Stimulated activated CD4-positive, alpha-beta T cell treated with anti-CD3 and anti-CD28 coated beads, TNF-alpha, amount 100 ng/mL, for 24 hours (primary cell): Measurements from ENCODE around the gene CIB1.

Source experiments
- DNase-seq, 3 experiments: peaks; one replicate each; pipeline ENCODE4 v3.0.0-alpha.2; 2020; ENCODE audit warnings: low read depth in 3 of 3

The CIB1 gene

GRCh38 chr15:90214553-90215196, 19.1 kb downstream of the CIB1 start:
- DNase-seq = no peak

GRCh38 chr15:90213818-90214204, 19.9 kb downstream of the CIB1 start:
- no peak for DNase-seq

DNA sequence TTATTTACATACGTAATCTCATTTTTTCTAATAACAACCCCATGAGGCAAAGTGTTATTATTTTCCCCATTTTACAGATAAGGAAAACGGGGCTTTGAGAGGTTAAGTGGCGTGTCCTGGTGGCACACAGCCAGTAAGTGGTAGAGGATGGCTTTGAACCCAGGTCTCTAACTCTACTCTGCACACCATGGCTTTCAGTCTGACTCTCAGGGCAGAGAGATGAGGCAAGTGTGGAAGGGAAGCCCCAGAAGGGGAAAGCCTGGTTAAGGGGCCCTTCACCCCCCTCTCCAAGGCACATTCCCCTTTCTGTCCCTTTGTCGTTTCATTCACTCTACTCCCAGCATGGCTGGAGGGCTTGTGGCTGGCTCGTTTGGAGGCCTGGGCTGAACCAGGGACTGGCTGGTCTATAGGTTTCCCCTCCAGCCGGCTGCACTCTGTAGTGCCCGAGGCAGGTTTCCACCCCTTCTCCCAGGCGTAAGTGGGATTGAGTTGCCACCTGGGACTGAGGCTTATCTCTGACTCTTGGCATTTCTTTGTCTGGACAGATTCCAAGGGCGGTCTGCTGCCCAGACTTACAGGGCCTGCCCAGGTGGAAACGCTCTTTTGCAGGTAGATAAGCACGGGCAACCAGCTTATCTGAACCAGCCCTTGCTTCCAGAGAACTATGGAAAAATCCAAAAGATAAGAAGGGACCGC, 20.5 kb downstream of the CIB1 start:
- DNase-seq = no peak

GRCh38 chr15:90212221-90213098, 21.3 kb downstream of the CIB1 start:
- DNase-seq = no peak

DNA sequence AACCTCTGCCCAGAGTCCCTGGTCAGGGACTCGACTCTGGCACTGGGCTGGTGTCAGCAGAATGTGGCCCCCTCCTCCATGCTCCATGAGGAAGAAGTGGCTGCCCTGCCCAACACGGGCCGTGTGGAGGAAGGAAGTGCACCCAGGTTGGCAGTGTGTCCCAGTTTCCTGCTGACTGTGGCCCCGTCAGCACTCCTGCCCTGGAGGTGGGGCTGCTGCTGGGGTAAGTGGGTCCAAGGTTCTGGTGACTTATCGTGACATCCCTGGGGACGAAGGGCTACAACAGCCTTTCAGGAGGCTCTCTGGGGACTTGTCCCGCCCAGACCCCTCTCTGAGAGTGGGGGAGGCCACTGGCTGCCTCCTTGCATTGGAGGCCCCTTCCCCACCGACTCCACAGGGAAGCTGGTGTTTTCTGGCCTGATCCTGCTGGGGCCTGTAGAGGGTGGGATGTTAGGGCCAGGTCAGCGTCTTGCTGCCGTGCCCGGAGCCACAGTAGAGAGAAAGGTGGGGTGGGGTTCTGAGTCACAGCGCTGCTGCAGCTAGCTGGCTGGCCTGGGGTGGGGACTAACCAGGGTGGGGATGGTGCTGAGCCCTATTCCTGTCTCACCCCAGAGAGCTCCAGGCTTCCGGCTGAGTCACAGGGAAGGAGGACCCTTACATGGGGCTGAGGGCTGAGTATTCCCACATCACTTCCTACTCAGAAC, 22.1 kb downstream of the CIB1 start:
- no peak for DNase-seq

DNA sequence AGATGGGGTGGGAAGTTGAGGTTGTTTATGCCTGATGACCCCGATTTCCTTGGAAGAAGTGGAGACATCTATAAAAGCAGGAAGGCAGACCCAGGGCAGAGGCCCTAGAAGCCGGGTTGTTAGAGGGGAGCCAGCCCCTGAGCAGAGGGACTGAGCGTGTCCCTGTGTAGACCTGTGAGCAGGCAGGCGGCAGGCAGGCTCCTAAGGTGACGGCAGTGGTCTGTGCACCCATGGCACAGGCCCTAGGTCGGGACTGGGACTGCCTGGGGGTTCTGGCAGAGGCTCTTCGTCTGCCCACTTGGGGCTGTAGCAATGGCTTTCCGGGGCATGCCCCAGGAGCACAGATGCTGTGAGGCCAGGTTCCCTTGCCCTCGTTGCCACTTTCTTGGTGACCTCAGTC, 22.7 kb downstream of the CIB1 start:
- no peak for DNase-seq

DNA sequence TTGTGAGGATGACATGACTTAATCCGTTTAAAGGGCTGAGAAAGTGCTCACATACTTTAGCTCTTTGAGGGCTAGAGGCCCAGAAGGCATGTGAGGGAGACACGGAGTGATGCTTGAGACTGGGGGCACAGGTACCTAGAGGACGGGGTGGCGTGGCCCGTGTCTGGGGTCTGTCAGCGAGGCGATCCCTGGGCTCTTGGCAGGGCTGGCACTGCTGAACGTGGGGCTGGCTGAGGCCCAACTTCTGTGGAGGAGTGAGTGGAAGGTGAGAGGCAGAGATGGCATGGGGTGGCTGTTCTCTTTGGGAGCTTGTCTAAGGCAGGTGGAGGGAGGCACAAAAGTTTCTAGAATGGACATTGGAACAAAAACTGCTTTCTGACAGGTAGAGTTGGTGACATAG, 23.1 kb downstream of the CIB1 start:
- DNase-seq = no peak

DNA sequence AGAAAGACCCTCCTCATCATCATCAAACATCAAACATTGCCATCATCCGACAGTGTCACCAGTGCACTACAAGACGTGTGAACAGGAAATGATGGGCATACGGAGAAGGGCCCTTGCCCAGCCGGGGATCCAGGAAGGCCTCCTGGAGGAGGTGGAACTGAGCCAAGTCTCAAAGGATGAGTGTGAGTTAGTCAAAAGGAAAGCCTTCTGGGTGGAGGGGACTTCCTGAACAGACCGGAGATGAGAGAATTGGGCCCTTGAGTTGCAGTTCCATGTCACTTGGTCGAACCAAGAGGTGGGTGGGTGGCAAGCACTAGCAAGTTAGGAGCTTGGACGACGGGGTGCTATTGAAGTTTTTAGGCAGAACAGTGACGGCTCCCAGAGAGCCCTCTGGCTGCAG, 24.1 kb downstream of the CIB1 start:
- no peak for DNase-seq

GRCh38 chr15:90208356-90208755, 25.4 kb downstream of the CIB1 start:
- no peak for DNase-seq

DNA sequence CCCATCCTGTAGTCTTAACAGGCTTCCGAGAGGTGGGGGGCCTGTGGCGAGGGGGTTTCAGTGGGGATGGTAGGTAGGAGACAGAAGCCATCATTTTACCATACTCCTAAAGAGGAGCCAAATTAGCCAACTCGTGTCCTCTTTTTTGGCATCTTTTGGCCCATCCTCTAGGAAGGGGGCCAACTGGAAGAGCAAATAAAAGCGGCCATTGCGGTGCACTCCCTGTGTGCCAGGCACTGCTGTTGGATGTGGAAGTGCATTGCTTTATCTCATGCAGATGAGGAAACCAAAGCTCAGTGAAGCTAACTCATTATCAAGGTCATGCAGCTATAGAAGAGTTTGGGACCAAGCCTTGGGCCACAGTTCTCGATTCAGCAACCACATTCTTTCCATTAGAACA, 26.5 kb downstream of the CIB1 start:
- no peak for DNase-seq

- no peak for DNase-seq
These were observed 27.9 kb downstream of the CIB1 start for GRCh38 chr15:90205886-90206285.

DNA sequence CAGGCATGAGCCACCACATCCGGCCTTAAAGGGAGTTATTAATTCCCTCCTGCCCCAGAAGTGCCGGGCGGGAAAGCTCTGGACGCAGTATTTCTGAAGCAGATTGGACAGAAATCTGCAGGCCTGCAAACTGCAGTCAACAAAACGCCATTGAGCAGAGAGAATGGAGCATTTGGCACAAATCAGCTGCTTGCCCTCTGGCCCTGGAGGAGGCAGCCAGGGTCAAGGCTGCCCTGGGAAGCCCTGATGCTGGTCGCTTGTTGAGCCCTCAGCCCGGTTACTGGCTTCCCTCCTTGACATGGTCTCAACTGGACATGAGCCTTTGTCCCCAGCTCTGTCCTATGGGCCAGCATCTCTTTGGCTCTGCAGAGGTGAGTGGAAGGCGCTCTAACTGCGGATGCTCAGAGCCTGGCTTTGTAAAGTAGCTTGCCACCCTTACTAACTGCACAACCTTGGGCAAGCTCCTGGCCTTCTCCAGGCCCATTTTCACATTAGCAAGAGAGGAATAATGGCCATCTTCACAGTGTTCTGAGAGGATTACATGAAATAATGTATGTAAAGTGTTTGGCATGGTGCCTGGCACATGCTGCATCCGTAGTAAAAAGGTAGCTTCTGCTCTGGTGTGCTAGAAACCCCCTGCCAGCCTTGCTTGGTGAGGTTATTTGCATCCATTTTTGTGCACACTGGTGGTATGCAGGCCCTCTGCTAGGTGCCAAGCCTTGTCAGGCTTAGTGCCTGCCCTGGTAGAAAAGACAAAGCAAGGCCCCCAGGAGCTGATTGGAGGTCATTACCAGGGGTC, 28.5 kb downstream of the CIB1 start:
- DNase-seq = no peak

DNA sequence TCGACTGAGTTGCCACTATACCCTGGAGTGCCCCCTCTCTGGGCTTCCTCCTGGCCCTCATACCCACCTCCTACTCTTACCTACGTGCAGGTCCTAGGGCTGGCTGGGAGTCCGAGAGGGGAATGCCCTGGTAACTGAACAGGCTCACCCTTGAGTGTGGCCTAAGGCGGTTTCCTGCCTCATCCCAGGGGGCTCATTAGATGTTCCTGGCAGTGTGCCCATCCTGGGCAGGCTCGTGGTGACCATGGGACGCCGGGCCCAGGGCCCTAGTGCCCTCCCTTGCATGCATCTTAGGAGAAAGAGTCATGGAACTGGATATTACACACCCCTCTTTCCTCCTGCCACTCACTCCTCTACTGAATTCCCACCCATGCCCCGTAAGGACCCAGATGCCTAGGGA, 29.8 kb downstream of the CIB1 start:
- no peak for DNase-seq

- DNase-seq = no peak
These were observed 30.3 kb downstream of the CIB1 start for GRCh38 chr15:90203473-90203872.

- DNase-seq = no peak
These were observed 30.8 kb downstream of the CIB1 start for GRCh38 chr15:90202929-90203328.

- no peak for DNase-seq
These were observed 31.8 kb downstream of the CIB1 start for GRCh38 chr15:90201944-90202375.

GRCh38 chr15:90201130-90201943, 32.4 kb downstream of the CIB1 start, which contains the start of gene SEMA4B:
Gene SEMA4B (plus strand): TSS chr15:90201330. CDS start chr15:90201579, 249 bp downstream.
- peak; percentile 38 to 71 (median 51) for DNase-seq

- DNase-seq = no peak
These were observed 33.1 kb downstream of the CIB1 start for GRCh38 chr15:90200534-90201129.

DNA sequence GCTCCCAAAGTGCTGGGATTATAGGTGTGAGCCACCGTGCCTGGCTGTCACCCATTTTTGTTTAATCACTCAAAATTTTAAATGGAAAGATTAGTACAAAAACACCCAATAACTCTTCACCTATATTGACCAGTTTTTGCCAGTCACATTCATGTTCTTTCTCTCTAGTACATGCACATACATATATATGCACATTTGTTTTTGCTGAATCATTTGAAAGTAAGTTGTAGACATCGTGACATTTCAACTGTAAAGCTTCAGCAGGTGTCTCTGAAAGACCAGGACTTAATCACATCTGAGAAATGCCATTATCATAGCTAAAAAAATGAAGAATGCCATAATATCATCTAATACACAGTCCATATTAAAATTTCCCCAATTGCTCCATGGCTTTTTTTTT, 39.1 kb downstream of the CIB1 start:
- DNase-seq = no peak
